CD14-positive monocyte (primary cell): ENCODE data around the gene PSMD12. TPM values are rescaled to one million over a fixed set of nuclear protein-coding genes. Genes with fewer than 3 reads are reported as not detected.

ENCODE experiments used
- DNase-seq, 3 donors: peaks; one replicate each; pipeline ENCODE4 v3.0.0-alpha.2; 2011 to 2022
- H2AFZ ChIP-seq: 2 replicates; pipeline ENCODE4 v1.6.0; 2012; ENCODE audit warnings: mild to moderate bottlenecking, low read depth, low read length, inconsistent platforms; ENCODE audit not compliant: insufficient read depth, poor library complexity, severe bottlenecking
- H3K27ac ChIP-seq, 2 donors: 1 replicate in 1 of 2; 2 replicates in 1 of 2; pipeline ENCODE4 v1.5.1; 2012 to 2013; ENCODE audit warnings: low read length in 2 of 2, control low read depth in 1 of 2, inconsistent platforms in 1 of 2, low read depth in 1 of 2, mild to moderate bottlenecking in 1 of 2
- H3K27me3 ChIP-seq, 2 donors: one replicate each; pipeline versions ENCODE4 v1.6.0 to v1.6.1; 2011 to 2013; ENCODE audit warnings: low read length in 2 of 2; ENCODE audit not compliant: control insufficient read depth in 2 of 2, insufficient read depth in 2 of 2
- H3K36me3 ChIP-seq, 2 donors: replicated peaks in 1 of 2; 1 replicate in 1 of 2; 2 replicates in 1 of 2; pipeline versions ENCODE4 v1.5.1 to v1.6.1; 2012 to 2013; ENCODE audit warnings: low read length in 2 of 2, control low read depth in 1 of 2, inconsistent platforms in 1 of 2, mild to moderate bottlenecking in 1 of 2; ENCODE audit not compliant: insufficient read depth in 2 of 2, control insufficient read depth in 1 of 2
- H3K4me1 ChIP-seq, 2 donors: 1 replicate in 1 of 2; 2 replicates in 1 of 2; pipeline versions ENCODE4 v1.5.1 to v1.6.1; 2012 to 2013; ENCODE audit warnings: low read length in 2 of 2, control low read depth in 1 of 2, inconsistent platforms in 1 of 2, mild to moderate bottlenecking in 1 of 2, moderate library complexity in 1 of 2; ENCODE audit not compliant: insufficient read depth in 2 of 2, control insufficient read depth in 1 of 2
- H3K4me2 ChIP-seq: replicated peaks from 2 replicates; pipeline ENCODE3; 2012; ENCODE audit warnings: low read length, moderate library complexity, mild to moderate bottlenecking; ENCODE audit not compliant: poor library complexity, severe bottlenecking; ENCODE audit errors: extremely low read depth
- H3K4me3 ChIP-seq, 3 experiments: fragments of 200-600 bp in 1 of 3; sonication (generic) in 1 of 3; replicated peaks in 1 of 3; 1 replicate in 2 of 3; 2 replicates in 1 of 3; pipeline ENCODE4 v1.5.1; 2011 to 2013; ENCODE audit warnings: low read length in 3 of 3, mild to moderate bottlenecking in 3 of 3, control low read depth in 2 of 3, low read depth in 2 of 3, inconsistent platforms in 1 of 3, moderate library complexity in 1 of 3
- H3K79me2 ChIP-seq: 2 replicates; pipeline ENCODE4 v1.6.0; 2012; ENCODE audit warnings: mild to moderate bottlenecking, control low read depth, inconsistent platforms, low read length, moderate library complexity; ENCODE audit not compliant: insufficient read depth
- H3K9ac ChIP-seq: 2 replicates; pipeline ENCODE4 v1.6.0; 2017; ENCODE audit warnings: low read length, mild to moderate bottlenecking; ENCODE audit not compliant: insufficient read depth, poor library complexity, severe bottlenecking
- H3K9me3 ChIP-seq, 2 donors: replicated peaks in 1 of 2; 1 replicate in 1 of 2; 2 replicates in 1 of 2; pipeline versions ENCODE4 v1.5.1 to v1.6.1; 2012 to 2013; ENCODE audit warnings: low read length in 2 of 2, control low read depth in 1 of 2; ENCODE audit not compliant: control insufficient read depth in 1 of 2, insufficient read depth in 1 of 2
- H4K20me1 ChIP-seq: 2 replicates; pipeline ENCODE4 v1.6.0; 2012; ENCODE audit warnings: mild to moderate bottlenecking, low read length, control low read depth, moderate library complexity; ENCODE audit not compliant: insufficient read depth
- H3K27ac Mint-ChIP-seq, 7 donors: one replicate each; pipeline ENCODE4 v1.8.0; 2020; ENCODE audit warnings: mild to moderate bottlenecking in 7 of 7, mixed read lengths in 7 of 7, moderate library complexity in 6 of 7, inconsistent platforms in 2 of 7
- H3K27me3 Mint-ChIP-seq, 3 donors: one replicate each; pipeline ENCODE4 v1.8.0; 2021 to 2022; ENCODE audit warnings: low read depth in 3 of 3, mild to moderate bottlenecking in 3 of 3, mixed read lengths in 3 of 3, moderate library complexity in 3 of 3, inconsistent platforms in 1 of 3
- H3K36me3 Mint-ChIP-seq, 2 donors: one replicate each; pipeline ENCODE4 v1.8.0; 2020; ENCODE audit warnings: mixed read lengths in 2 of 2, inconsistent platforms in 1 of 2, mild to moderate bottlenecking in 1 of 2
- H3K4me1 Mint-ChIP-seq: one replicate; pipeline ENCODE4 v1.8.0; 2020; ENCODE audit warnings: mild to moderate bottlenecking, mixed read lengths
- H3K4me3 Mint-ChIP-seq, 2 donors: one replicate each; pipeline ENCODE4 v1.8.0; 2020; ENCODE audit warnings: mild to moderate bottlenecking in 2 of 2, mixed read lengths in 2 of 2, moderate library complexity in 1 of 2
- H3K9me3 Mint-ChIP-seq, 7 donors: one replicate each; pipeline ENCODE4 v1.8.0; 2020 to 2022; ENCODE audit warnings: mixed read lengths in 7 of 7, mild to moderate bottlenecking in 6 of 7, moderate library complexity in 6 of 7, inconsistent platforms in 2 of 7
- CTCF ChIP-seq: fragments of 200-600 bp; IDR thresholded peaks from one replicate; pipeline ENCODE4 v1.8.0; 2022; ENCODE audit warnings: antibody characterized with exemption, mild to moderate bottlenecking
- WGBS: methylation state at CpG from one replicate; pipeline ENCODE4 v1.1.5; 2013; ENCODE audit warnings: missing lambda C conversion rate; ENCODE audit not compliant: insufficient coverage; 5-methylcytosine and 5-hydroxymethylcytosine counted together
- intact Hi-C, 2 donors: fragments of 100-400 bp; cut with micrococcal nuclease; formaldehyde crosslinking; loops; one replicate each; pipeline versions ENCODE4 v1.15.0 to v1.15.1; 2023
- polyA plus RNA-seq, 3 donors: library from polyadenylated mRNA; depleted of rRNA in 1 of 3; unstranded in 2 of 3; stranded (reverse) in 1 of 3; fragments of 300-500 nt in 2 of 3; fragments of >200 nt in 1 of 3; fragmentation: Illumina TruSeq in 2 of 3; gene quantifications; 1 replicate in 2 of 3; 2 replicates in 1 of 3; pipeline ENCODE4 v1.2.3, GENCODE V29; 2012 to 2021

PSMD12 gene
- polyA plus RNA-seq, 3 donors, result 16.2 to 30.7 (median 17.8) TPM

GRCh38 chr17:67386965-67387551 is 20.7 kb upstream of the PSMD12 start:
- no peak overlapping the region for H2AFZ ChIP-seq
- H3K9ac ChIP-seq, result no peak overlapping the region
- H3K4me1 Mint-ChIP-seq, result peaks cover 18% of the 10 kb centered on the region
- H3K9me3 Mint-ChIP-seq, result peaks cover 0 to 5% (median 3%) of the 10 kb centered on the region in 7 donors
- DNase-seq, result peak; percentile 51 to 62 (median 61)
- no CpG with 5 or more reads among the region's 16 CpGs for WGBS
- no peaks in the 10 kb centered on the region for H3K4me1 ChIP-seq
- no peak overlapping the region for H3K4me2 ChIP-seq
- no peak overlapping the region for H3K27ac ChIP-seq
- peaks cover 46% of the 10 kb centered on the region for H3K79me2 ChIP-seq
- peaks cover 0 to 5% (median 0%) of the 10 kb centered on the region in 3 donors for H3K27me3 Mint-ChIP-seq
- peaks cover 5 to 33% of the 10 kb centered on the region in 2 donors for H3K36me3 Mint-ChIP-seq
- peaks cover 0 to 4% of the 10 kb centered on the region in 2 donors for H3K9me3 ChIP-seq
- TF ChIP-seq CTCF, result peak; percentile 75
- intact Hi-C loops, result no loop called here
- H3K27ac Mint-ChIP-seq, result peak overlapping the region in 1 of 7 donors; percentile 10
- no peaks in the 10 kb centered on the region for H3K27me3 ChIP-seq
- H3K36me3 ChIP-seq, result peaks cover 0 to 8% of the 10 kb centered on the region in 2 donors
- no peak overlapping the region for H3K4me3 Mint-ChIP-seq
- H3K4me3 ChIP-seq, result no peak overlapping the region
- peaks cover 72% of the 10 kb centered on the region for H4K20me1 ChIP-seq

GRCh38 chr17:67385122-67385988 is 19.0 kb upstream of the PSMD12 start:
- no peak overlapping the region for H3K4me3 ChIP-seq
- H3K79me2 ChIP-seq, result peaks cover 50% of the 10 kb centered on the region
- H3K36me3 ChIP-seq, result peaks cover 0 to 8% of the 10 kb centered on the region in 2 donors
- peaks cover 0 to 5% (median 0%) of the 10 kb centered on the region in 3 donors for H3K27me3 Mint-ChIP-seq
- H4K20me1 ChIP-seq, result peaks cover 83% of the 10 kb centered on the region
- no peak overlapping the region for H3K4me2 ChIP-seq
- no peak overlapping the region for H2AFZ ChIP-seq
- intact Hi-C loops, result no loop called here
- DNase-seq, result no peak
- no peak overlapping the region for H3K27ac ChIP-seq
- H3K36me3 Mint-ChIP-seq, result peaks cover 5 to 36% of the 10 kb centered on the region in 2 donors
- H3K4me1 ChIP-seq, result no peaks in the 10 kb centered on the region
- peaks cover 11% of the 10 kb centered on the region for H3K4me1 Mint-ChIP-seq
- no peaks in the 10 kb centered on the region for H3K27me3 ChIP-seq
- no peak for TF ChIP-seq CTCF
- peaks cover 0 to 4% of the 10 kb centered on the region in 2 donors for H3K9me3 ChIP-seq
- peaks cover 0 to 5% (median 3%) of the 10 kb centered on the region in 7 donors for H3K9me3 Mint-ChIP-seq
- peak overlapping the region in 1 of 7 donors; percentile 64 for H3K27ac Mint-ChIP-seq
- WGBS, result 94% methylated on average over 14 of the region's 20 CpGs
- no peak overlapping the region for H3K9ac ChIP-seq
- no peak overlapping the region for H3K4me3 Mint-ChIP-seq
